T-helper 17 cell (primary cell): ENCODE results near the gene CAPZB. TPM values are rescaled to one million over a fixed set of nuclear protein-coding genes. Genes with fewer than 3 reads are reported as not detected.

Experiments
- ATAC-seq: fragments of 150-1000 bp; cut with Tn5 transposase; 2 replicates; pipeline ENCODE4 v1.10.0; 2021; ENCODE audit warnings: mild to moderate bottlenecking, moderate library complexity
- DNase-seq, 3 donors: peaks; one replicate each; pipeline versions ENCODE4 v3.0.0 to v3.0.0-alpha.2; 2020 to 2021
- H3K9me3 ChIP-seq: one replicate; pipeline ENCODE4 v1.7.0; 2013; ENCODE audit warnings: low read length, mild to moderate bottlenecking; ENCODE audit not compliant: control insufficient read depth, poor library complexity, severe bottlenecking
- H3K27ac Mint-ChIP-seq: one replicate; pipeline ENCODE4 v1.8.0; 2022; ENCODE audit warnings: mild to moderate bottlenecking, moderate library complexity, mixed read lengths
- H3K27me3 Mint-ChIP-seq: one replicate; pipeline ENCODE4 v1.8.0; 2022; ENCODE audit warnings: mixed read lengths
- H3K36me3 Mint-ChIP-seq: one replicate; pipeline ENCODE4 v1.8.0; 2022; ENCODE audit warnings: low read depth, mixed read lengths
- H3K4me1 Mint-ChIP-seq: one replicate; pipeline ENCODE4 v1.8.0; 2022; ENCODE audit warnings: mild to moderate bottlenecking, mixed read lengths
- H3K4me3 Mint-ChIP-seq: one replicate; pipeline ENCODE4 v1.8.0; 2022; ENCODE audit warnings: mild to moderate bottlenecking, moderate library complexity, mixed read lengths
- total RNA-seq, 4 donors: library from RNA in 2 of 4; stranded (reverse) in 2 of 4; gene quantifications; one replicate each; pipeline ENCODE4 v1.2.3 and lab custom pipeline; 2022 to 2026

The CAPZB gene
- total RNA-seq, 2 donors from 2014 or later: 320 to 330 TPM

- Mint-ChIP-seq H3K27me3 (no peaks in the 10 kb centered on the region), H3K27ac (peak overlapping the region; percentile 94), H3K36me3 (no peaks in the 10 kb centered on the region), H3K4me1 (peaks cover 53% of the 10 kb centered on the region), H3K4me3 (peak overlapping the region; percentile 25)
- no peaks in the 10 kb centered on the region for H3K9me3 ChIP-seq
- DNase-seq (no peak), ATAC-seq (no peak)
Measured at GRCh38 chr1:19393046-19393445, 92.3 kb downstream of the CAPZB start.

GRCh38 chr1:19392221-19392620, 93.1 kb downstream of the CAPZB start:
- H3K27ac Mint-ChIP-seq: peak overlapping the region; percentile 94
- peaks cover 58% of the 10 kb centered on the region for H3K4me1 Mint-ChIP-seq
- peak overlapping the region; percentile 89 for H3K4me3 Mint-ChIP-seq
- H3K36me3 Mint-ChIP-seq: no peaks in the 10 kb centered on the region
- no peaks in the 10 kb centered on the region for H3K27me3 Mint-ChIP-seq
- no peak for DNase-seq
- no peak for ATAC-seq
- H3K9me3 ChIP-seq: no peaks in the 10 kb centered on the region

GRCh38 chr1:19391596-19391981, 93.8 kb downstream of the CAPZB start:
- H3K27ac Mint-ChIP-seq: peak overlapping the region; percentile 94
- ATAC-seq (peak; percentile 15), DNase-seq (no peak)
- peaks cover 63% of the 10 kb centered on the region for H3K4me1 Mint-ChIP-seq
- H3K9me3 ChIP-seq: no peaks in the 10 kb centered on the region
- no peaks in the 10 kb centered on the region for H3K27me3 Mint-ChIP-seq
- peak overlapping the region; percentile 89 for H3K4me3 Mint-ChIP-seq
- H3K36me3 Mint-ChIP-seq: no peaks in the 10 kb centered on the region

GRCh38 chr1:19390901-19391595, 94.3 kb downstream of the CAPZB start:
- H3K27me3 Mint-ChIP-seq: no peaks in the 10 kb centered on the region
- ATAC-seq (peak; percentile 87), DNase-seq (peak; percentile 25 to 53 (median 52))
- peak overlapping the region; percentile 94 for H3K27ac Mint-ChIP-seq
- no peaks in the 10 kb centered on the region for H3K36me3 Mint-ChIP-seq
- H3K9me3 ChIP-seq: no peaks in the 10 kb centered on the region
- peak overlapping the region; percentile 89 for H3K4me3 Mint-ChIP-seq
- peaks cover 62% of the 10 kb centered on the region for H3K4me1 Mint-ChIP-seq

GRCh38 chr1:19390166-19390850, 95.0 kb downstream of the CAPZB start:
- ATAC-seq (peak; percentile 6), DNase-seq (no peak)
- no peaks in the 10 kb centered on the region for H3K36me3 Mint-ChIP-seq
- no peaks in the 10 kb centered on the region for H3K9me3 ChIP-seq
- H3K27me3 Mint-ChIP-seq: no peaks in the 10 kb centered on the region
- peak overlapping the region; percentile 94 for H3K27ac Mint-ChIP-seq
- H3K4me3 Mint-ChIP-seq: peak overlapping the region; percentile 89
- H3K4me1 Mint-ChIP-seq: peaks cover 57% of the 10 kb centered on the region

- no peaks in the 10 kb centered on the region for H3K36me3 Mint-ChIP-seq
- H3K27ac Mint-ChIP-seq: peak overlapping the region; percentile 94
- peaks cover 56% of the 10 kb centered on the region for H3K4me1 Mint-ChIP-seq
- no peaks in the 10 kb centered on the region for H3K9me3 ChIP-seq
- DNase-seq: no peak
- no peak for ATAC-seq
- no peaks in the 10 kb centered on the region for H3K27me3 Mint-ChIP-seq
- no peak overlapping the region for H3K4me3 Mint-ChIP-seq
Measured at GRCh38 chr1:19388980-19389379, 96.4 kb downstream of the CAPZB start.

- Mint-ChIP-seq H3K4me1 (peaks cover 55% of the 10 kb centered on the region), H3K4me3 (no peak overlapping the region), H3K27me3 (no peaks in the 10 kb centered on the region), H3K27ac (peak overlapping the region; percentile 47), H3K36me3 (no peaks in the 10 kb centered on the region)
- ATAC-seq: no peak
- H3K9me3 ChIP-seq: no peaks in the 10 kb centered on the region
- DNase-seq: no peak
Measured at GRCh38 chr1:19387045-19387467, 98.3 kb downstream of the CAPZB start.

GRCh38 chr1:19385869-19386591, 99.3 kb downstream of the CAPZB start:
- no peaks in the 10 kb centered on the region for H3K27me3 Mint-ChIP-seq
- DNase-seq (no peak), ATAC-seq (no peak)
- H3K27ac Mint-ChIP-seq: peak overlapping the region; percentile 47
- H3K36me3 Mint-ChIP-seq: no peaks in the 10 kb centered on the region
- no peak overlapping the region for H3K4me3 Mint-ChIP-seq
- H3K9me3 ChIP-seq: no peaks in the 10 kb centered on the region
- H3K4me1 Mint-ChIP-seq: peaks cover 46% of the 10 kb centered on the region

- H3K9me3 ChIP-seq: no peaks in the 10 kb centered on the region
- DNase-seq (no peak), ATAC-seq (no peak)
- peaks cover 38% of the 10 kb centered on the region for H3K4me1 Mint-ChIP-seq
- H3K36me3 Mint-ChIP-seq: no peaks in the 10 kb centered on the region
- H3K27me3 Mint-ChIP-seq: no peaks in the 10 kb centered on the region
- H3K27ac Mint-ChIP-seq: peak overlapping the region; percentile 47
- no peak overlapping the region for H3K4me3 Mint-ChIP-seq
Measured at GRCh38 chr1:19385221-19385620, 100.1 kb downstream of the CAPZB start.

- H3K9me3 ChIP-seq: no peaks in the 10 kb centered on the region
- Mint-ChIP-seq H3K27ac (peak overlapping the region; percentile 74), H3K4me1 (peaks cover 34% of the 10 kb centered on the region), H3K27me3 (no peaks in the 10 kb centered on the region), H3K36me3 (no peaks in the 10 kb centered on the region), H3K4me3 (no peak overlapping the region)
- DNase-seq (no peak), ATAC-seq (no peak)
Measured at GRCh38 chr1:19384772-19385187, 100.6 kb downstream of the CAPZB start.

GRCh38 chr1:19384113-19384512, 101.2 kb downstream of the CAPZB start:
- peaks cover 34% of the 10 kb centered on the region for H3K4me1 Mint-ChIP-seq
- peak overlapping the region; percentile 74 for H3K27ac Mint-ChIP-seq
- DNase-seq (no peak), ATAC-seq (no peak)
- no peak overlapping the region for H3K4me3 Mint-ChIP-seq
- H3K36me3 Mint-ChIP-seq: no peaks in the 10 kb centered on the region
- no peaks in the 10 kb centered on the region for H3K27me3 Mint-ChIP-seq
- no peaks in the 10 kb centered on the region for H3K9me3 ChIP-seq

GRCh38 chr1:19382222-19382621, 103.1 kb downstream of the CAPZB start:
- Mint-ChIP-seq H3K4me3 (no peak overlapping the region), H3K4me1 (peaks cover 25% of the 10 kb centered on the region), H3K27me3 (no peaks in the 10 kb centered on the region), H3K27ac (no peak overlapping the region), H3K36me3 (no peaks in the 10 kb centered on the region)
- DNase-seq (no peak), ATAC-seq (no peak)
- no peaks in the 10 kb centered on the region for H3K9me3 ChIP-seq

GRCh38 chr1:19381261-19381660, 104.1 kb downstream of the CAPZB start:
- Mint-ChIP-seq H3K4me3 (no peak overlapping the region), H3K27me3 (no peaks in the 10 kb centered on the region), H3K4me1 (peaks cover 20% of the 10 kb centered on the region), H3K27ac (no peak overlapping the region), H3K36me3 (no peaks in the 10 kb centered on the region)
- ATAC-seq (no peak), DNase-seq (no peak)
- H3K9me3 ChIP-seq: no peaks in the 10 kb centered on the region
